Mucosa of descending colon (tissue), 3 donors: ENCODE results near the gene CCR3. TPM values are rescaled to one million over a fixed set of nuclear protein-coding genes. Genes with fewer than 3 reads are reported as not detected.

ENCODE experiments used
- ATAC-seq: fragments of 200-7000 bp; cut with Tn5 transposase; one replicate; pipeline ENCODE4 v1.9.1; 2020; ENCODE audit warnings: mild to moderate bottlenecking, moderate library complexity
- DNase-seq, 3 donors: peaks; one replicate each; pipeline ENCODE4 v3.0.0-alpha.2; 2020
- H3K36me3 ChIP-seq: fragments of 200-600 bp; one replicate; pipeline ENCODE4 v1.8.0; 2021; ENCODE audit warnings: low read depth, mild to moderate bottlenecking
- H3K4me1 ChIP-seq: fragments of 200-600 bp; one replicate; pipeline ENCODE4 v1.8.0; 2021; ENCODE audit warnings: low read depth, mild to moderate bottlenecking
- H3K4me3 ChIP-seq: fragments of 200-600 bp; one replicate; pipeline ENCODE4 v1.8.0; 2021; ENCODE audit warnings: mild to moderate bottlenecking
- H3K9me3 ChIP-seq: fragments of 200-600 bp; one replicate; pipeline ENCODE4 v1.8.0; 2021; ENCODE audit warnings: mild to moderate bottlenecking
- intact Hi-C, 2 donors: fragments of 100-400 bp; cut with DNase I in 1 of 2; cut with micrococcal nuclease in 1 of 2; formaldehyde crosslinking; loops; one replicate each; pipeline versions ENCODE4 v1.11.0 to v1.11.1; 2022; cut with DNase I, micrococcal nuclease
- total RNA-seq, 3 donors: library from RNA; stranded (reverse); fragmentation: NEBNext Ultra II Directional in 2 of 3; extraction: Animal tissue kit (Norgen Biotek cat#: 25700) in 2 of 3; gene quantifications; one replicate each; pipeline versions ENCODE4 v1.2.1 to v1.2.4, GENCODE V29; 2021 to 2023
- TF ChIP-seq, protein P1 (sequence below): fragments of 200-600 bp; IDR thresholded peaks from one replicate; pipeline ENCODE4 v1.8.0; 2022; ENCODE audit warnings: antibody characterized with exemption, mild to moderate bottlenecking
- donor health status: DM: no; HTN: no; CAD: no; lungs with moderate emphysema.
- donor health status: DM: no; HTN: no; CAD: no.
- donor health status: DM: no; HTN: yes; CAD: no.

Gene CCR3
- total RNA-seq, 3 donors from 2014 or later = 0.67 TPM; not detected in 2

GRCh38 chr3:46235425-46235824 is 6.8 kb upstream of the CCR3 start:
- Histone ChIP-seq H3K4me3 (no peak overlapping the region), H3K4me1 (no peaks in the 10 kb centered on the region), H3K9me3 (no peaks in the 10 kb centered on the region), H3K36me3 (no peaks in the 10 kb centered on the region)
- no peak for ATAC-seq
- TF ChIP-seq, protein P1, sequence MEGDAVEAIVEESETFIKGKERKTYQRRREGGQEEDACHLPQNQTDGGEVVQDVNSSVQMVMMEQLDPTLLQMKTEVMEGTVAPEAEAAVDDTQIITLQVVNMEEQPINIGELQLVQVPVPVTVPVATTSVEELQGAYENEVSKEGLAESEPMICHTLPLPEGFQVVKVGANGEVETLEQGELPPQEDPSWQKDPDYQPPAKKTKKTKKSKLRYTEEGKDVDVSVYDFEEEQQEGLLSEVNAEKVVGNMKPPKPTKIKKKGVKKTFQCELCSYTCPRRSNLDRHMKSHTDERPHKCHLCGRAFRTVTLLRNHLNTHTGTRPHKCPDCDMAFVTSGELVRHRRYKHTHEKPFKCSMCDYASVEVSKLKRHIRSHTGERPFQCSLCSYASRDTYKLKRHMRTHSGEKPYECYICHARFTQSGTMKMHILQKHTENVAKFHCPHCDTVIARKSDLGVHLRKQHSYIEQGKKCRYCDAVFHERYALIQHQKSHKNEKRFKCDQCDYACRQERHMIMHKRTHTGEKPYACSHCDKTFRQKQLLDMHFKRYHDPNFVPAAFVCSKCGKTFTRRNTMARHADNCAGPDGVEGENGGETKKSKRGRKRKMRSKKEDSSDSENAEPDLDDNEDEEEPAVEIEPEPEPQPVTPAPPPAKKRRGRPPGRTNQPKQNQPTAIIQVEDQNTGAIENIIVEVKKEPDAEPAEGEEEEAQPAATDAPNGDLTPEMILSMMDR = no peak
- intact Hi-C loops = no loop called here
- no peak for DNase-seq

DNA sequence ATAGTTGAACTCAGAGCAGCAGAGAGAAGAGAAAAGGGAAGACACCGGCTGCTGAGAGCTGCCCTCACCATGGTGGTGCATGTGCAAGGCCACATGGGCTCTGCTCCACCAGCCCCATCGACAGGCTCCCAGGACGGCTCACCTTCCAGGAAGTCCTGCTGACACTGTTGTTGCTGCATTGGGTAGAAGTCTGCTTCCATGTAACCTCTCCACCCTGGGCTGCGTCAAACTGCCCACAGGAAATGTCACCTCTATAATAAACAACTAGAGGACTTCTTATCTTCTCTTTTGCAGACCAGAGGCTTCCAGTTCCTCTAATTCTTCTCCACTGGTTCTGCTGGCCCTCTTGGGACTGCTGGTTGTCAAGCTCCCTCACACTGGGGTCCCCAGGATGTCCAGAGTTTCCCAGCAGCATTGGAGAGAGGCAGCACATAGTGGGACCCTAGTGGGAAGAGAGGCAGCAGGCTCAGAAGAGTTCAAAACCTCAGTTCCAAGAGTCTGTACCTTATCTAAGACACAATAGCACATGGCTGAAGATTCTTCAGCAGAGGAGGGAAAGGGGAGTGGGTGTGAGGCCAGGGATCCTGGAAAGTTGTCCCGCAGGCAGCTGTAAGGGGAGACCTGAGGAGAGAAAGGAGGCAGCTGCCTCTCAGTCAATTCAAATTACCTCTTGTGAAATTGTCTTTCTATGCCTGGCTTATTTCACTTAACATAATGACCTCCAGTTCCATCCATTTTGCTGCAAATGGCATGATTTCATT is 5.8 kb upstream of the CCR3 start:
- no peaks in the 10 kb centered on the region for H3K36me3 ChIP-seq
- DNase-seq (no peak), ATAC-seq (peak; percentile 30)
- no peaks in the 10 kb centered on the region for H3K9me3 ChIP-seq
- no peaks in the 10 kb centered on the region for H3K4me1 ChIP-seq
- intact Hi-C loops = no loop called here
- TF ChIP-seq, protein P1 = no peak
- no peak overlapping the region for H3K4me3 ChIP-seq

GRCh38 chr3:46238386-46238785 is 3.9 kb upstream of the CCR3 start:
- intact Hi-C loops = no loop called here

DNA sequence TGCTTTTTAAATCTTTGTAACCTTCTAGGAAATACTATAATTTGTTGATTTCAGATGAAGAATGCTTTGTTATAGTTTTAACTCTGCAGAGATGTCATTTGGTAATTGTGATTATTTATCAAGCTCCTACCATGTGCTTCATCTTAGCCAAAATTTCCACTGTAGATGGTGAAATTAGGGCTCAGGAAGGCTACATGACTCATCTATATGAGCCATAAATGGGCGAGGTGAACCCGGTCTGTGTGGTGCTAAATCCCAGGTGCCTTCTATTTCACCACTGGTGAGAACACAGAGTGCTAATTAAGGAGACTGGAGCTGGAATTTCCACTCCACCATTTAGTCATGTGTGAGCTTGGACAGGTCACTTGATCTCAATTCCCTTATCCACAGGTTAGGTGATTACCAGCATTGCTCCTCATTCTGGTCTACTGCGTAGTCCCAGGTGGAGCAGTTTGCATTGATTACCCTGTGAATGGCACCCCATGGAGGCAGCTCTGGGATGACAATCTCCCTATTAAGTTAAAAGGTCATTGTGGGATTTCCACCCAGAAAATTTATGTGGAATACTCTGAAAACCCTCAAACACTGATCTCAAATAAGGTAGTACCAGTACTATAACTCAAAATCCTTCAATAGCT is 2.8 kb upstream of the CCR3 start:
- no peaks in the 10 kb centered on the region for H3K4me1 ChIP-seq
- no peak for DNase-seq
- H3K4me3 ChIP-seq = no peak overlapping the region
- no peak for ATAC-seq
- TF ChIP-seq, protein P1 = no peak
- no peaks in the 10 kb centered on the region for H3K9me3 ChIP-seq
- intact Hi-C loops = no loop called here
- no peaks in the 10 kb centered on the region for H3K36me3 ChIP-seq

More at GRCh38 chr3:46238386-46238785, 3.9 kb upstream of the CCR3 start:
- TF ChIP-seq, protein P1 = no peak
- H3K4me1 ChIP-seq = no peaks in the 10 kb centered on the region
- no peaks in the 10 kb centered on the region for H3K36me3 ChIP-seq
- DNase-seq (no peak), ATAC-seq (no peak)
- H3K9me3 ChIP-seq = no peaks in the 10 kb centered on the region
- H3K4me3 ChIP-seq = no peak overlapping the region

- H3K4me1 ChIP-seq = no peaks in the 10 kb centered on the region
- DNase-seq = no peak
- TF ChIP-seq, protein P1 = no peak
- H3K9me3 ChIP-seq = no peaks in the 10 kb centered on the region
- no peak for ATAC-seq
- no peak overlapping the region for H3K4me3 ChIP-seq
- intact Hi-C loops = no loop called here
- no peaks in the 10 kb centered on the region for H3K36me3 ChIP-seq
Measured at GRCh38 chr3:46239952-46240351, 2.3 kb upstream of the CCR3 start.
